K562 (cell line): Measurements from ENCODE around the gene SLC12A4. TPM values are rescaled to one million over a fixed set of nuclear protein-coding genes. Genes with fewer than 3 reads are reported as not detected.

ENCODE experiments used
- CREB3 ChIP-seq: fragments of 450-650 bp; conservative IDR thresholded peaks from 2 replicates; pipeline ENCODE4 v1.6.1; 2016; ENCODE audit warnings: missing genetic modification characterization, low read depth, mild to moderate bottlenecking, missing compliant biosample characterization, moderate library complexity
- HEY1 ChIP-seq: fragments of 250-450 bp; sonication (Bioruptor Pico); IDR thresholded peaks from 2 replicates; pipeline ENCODE4 v1.5.0; 2020; ENCODE audit warnings: mild to moderate bottlenecking, moderate library complexity, borderline replicate concordance
- MTA2 ChIP-seq: fragments of 450-650 bp; IDR thresholded peaks from 2 replicates; pipeline ENCODE4 v1.6.1; 2016; ENCODE audit warnings: low read depth
- SAFB2 ChIP-seq: fragments of 200-400 bp; formaldehyde crosslinking; IDR thresholded peaks from 2 replicates; pipeline ENCODE4 v1.6.1; 2018; ENCODE audit warnings: borderline replicate concordance, low read length, low read depth, moderate library complexity; ENCODE audit not compliant: severe bottlenecking
- SETDB1 ChIP-seq: IDR thresholded peaks from one replicate; pipeline ENCODE4 v1.6.1; 2012; ENCODE audit warnings: low read length, control low read depth, inconsistent platforms
- TAF15 ChIP-seq: fragments of 200-400 bp; formaldehyde crosslinking; IDR thresholded peaks from 2 replicates; pipeline ENCODE4 v1.6.1; 2017; ENCODE audit warnings: mild to moderate bottlenecking, low read depth, low read length, moderate library complexity
- THAP12 ChIP-seq: fragments of 250-450 bp; sonication (Bioruptor Pico); IDR thresholded peaks from 2 replicates; pipeline ENCODE4 v1.9.0; 2021; ENCODE audit warnings: mild to moderate bottlenecking, inconsistent platforms
- ZNF445 ChIP-seq: fragments of 250-450 bp; sonication (Bioruptor Pico); IDR thresholded peaks from 2 replicates; pipeline ENCODE4 v1.4.0; 2020; ENCODE audit warnings: low read depth, mild to moderate bottlenecking, moderate library complexity
- ZNF76 ChIP-seq: fragments of 250-450 bp; sonication (Bioruptor Pico); IDR thresholded peaks from 2 replicates; pipeline ENCODE4 v1.4.0; 2020; ENCODE audit warnings: mild to moderate bottlenecking, moderate library complexity, borderline replicate concordance
- polyA plus RNA-seq, 8 experiments: library from polyadenylated mRNA; depleted of rRNA in 4 of 8; stranded (reverse) in 5 of 8; unstranded in 3 of 8; fragments of >200 nt; fragmentation: Nextera tagmentation in 2 of 8; fragmentation: Illumina TruSeq in 1 of 8; extraction: Ambion mirVana in 2 of 8; extraction: Trizol in 1 of 8; gene quantifications; 2 replicates each; pipeline versions ENCODE4 v1.2.1 to v1.2.3, GENCODE V29; 2011 to 2014; ENCODE audit warnings: inconsistent platforms in 1 of 8, missing spikeins in 1 of 8
- total RNA-seq, 7 experiments: library from RNA; depleted of rRNA in 6 of 7; stranded (reverse); fragments of >200 nt in 6 of 7; fragmentation: Illumina TruSeq in 2 of 7; extraction: Trizol in 2 of 7; gene quantifications; 2 replicates each; pipeline versions ENCODE4 v1.2.1 to v1.2.3, GENCODE V29; 2011 to 2021; ENCODE audit warnings: low replicate concordance in 1 of 7

The SLC12A4 gene
- total and polyA plus RNA-seq, 9 of the 15 experiments (the other 6 are each of a cell fraction or from before 2014, with no cell fraction given): 0.75 to 43.5 (median 15.0) TPM

- TF ChIP-seq THAP12: no peak
- TF ChIP-seq CREB3 (tag): no peak
- no peak for TF ChIP-seq MTA2
- no peak for TF ChIP-seq SAFB2
- TF ChIP-seq HEY1 (CRISPR knock-in tag): no peak
- no peak for TF ChIP-seq SETDB1
- no peak for TF ChIP-seq ZNF445 (CRISPR knock-in tag)
- TF ChIP-seq TAF15: no peak
- no peak for TF ChIP-seq ZNF76
These were observed 31.5 kb upstream of the SLC12A4 start (continued) for GRCh38 chr16:67999985-68000384.
